Ectodermal cell (in vitro differentiated cells): ENCODE data around the gene VAV3.
"Not testable (repeated sequence)": the region's sequence is repeated elsewhere in the genome, so short reads cannot be mapped to it uniquely, and the experiment has no call there.

Experiments
- H3K27ac ChIP-seq: 2 replicates; pipeline ENCODE4 v1.7.0; 2013; ENCODE audit warnings: mild to moderate bottlenecking, low read depth, low read length; ENCODE audit not compliant: insufficient read depth, poor library complexity, severe bottlenecking
- H3K27me3 ChIP-seq: 2 replicates; pipeline ENCODE4 v1.7.0; 2013; ENCODE audit warnings: mild to moderate bottlenecking, low read length; ENCODE audit not compliant: insufficient read depth, control insufficient read depth, poor library complexity, severe bottlenecking
- H3K36me3 ChIP-seq: one replicate; pipeline ENCODE4 v1.7.0; 2013; ENCODE audit warnings: low read length; ENCODE audit not compliant: control insufficient read depth, insufficient read depth
- H3K4me1 ChIP-seq: one replicate; pipeline ENCODE4 v1.7.0; 2013; ENCODE audit warnings: low read length; ENCODE audit not compliant: control insufficient read depth, insufficient read depth
- H3K4me3 ChIP-seq: 2 replicates; pipeline ENCODE4 v1.7.0; 2013; ENCODE audit warnings: low read depth, low read length, control low read depth; ENCODE audit not compliant: insufficient read depth
- H3K9me3 ChIP-seq: 2 replicates; pipeline ENCODE4 v1.7.0; 2013; ENCODE audit warnings: mild to moderate bottlenecking, low read length, moderate library complexity; ENCODE audit not compliant: control insufficient read depth
- WGBS, 2 experiments: methylation state at CpG; one replicate each; pipeline ENCODE4 v1.1.7; 2013; ENCODE audit warnings: missing lambda C conversion rate in 2 of 2; 5-methylcytosine and 5-hydroxymethylcytosine counted together

Gene VAV3

DNA sequence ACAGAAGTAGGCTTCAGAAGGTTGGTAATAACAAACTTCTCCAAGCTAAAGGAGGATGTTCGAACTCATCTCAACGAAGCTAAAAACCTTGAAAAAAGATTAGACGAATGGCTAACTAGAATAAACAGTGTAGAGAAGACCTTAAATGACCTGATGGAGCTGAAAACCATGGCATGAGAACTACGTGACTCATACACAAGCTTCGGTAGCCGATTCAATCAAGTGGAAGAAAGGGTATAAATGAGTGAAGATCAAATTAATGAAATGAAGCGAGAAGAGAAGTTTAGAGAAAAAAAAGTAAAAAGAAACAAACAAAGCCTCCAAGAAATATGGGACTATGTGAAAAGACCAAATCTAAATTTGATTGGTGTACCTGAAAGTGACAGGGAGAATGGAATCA, 231.6 kb downstream of the VAV3 start:
- 93 to 98% methylated on average over 7 of the region's 7 CpGs for WGBS, 2 experiments
- H3K4me1 ChIP-seq, H3K36me3 ChIP-seq, H3K4me3 ChIP-seq, H3K27me3 ChIP-seq, H3K27ac ChIP-seq, H3K9me3 ChIP-seq: not testable (repeated sequence)

DNA sequence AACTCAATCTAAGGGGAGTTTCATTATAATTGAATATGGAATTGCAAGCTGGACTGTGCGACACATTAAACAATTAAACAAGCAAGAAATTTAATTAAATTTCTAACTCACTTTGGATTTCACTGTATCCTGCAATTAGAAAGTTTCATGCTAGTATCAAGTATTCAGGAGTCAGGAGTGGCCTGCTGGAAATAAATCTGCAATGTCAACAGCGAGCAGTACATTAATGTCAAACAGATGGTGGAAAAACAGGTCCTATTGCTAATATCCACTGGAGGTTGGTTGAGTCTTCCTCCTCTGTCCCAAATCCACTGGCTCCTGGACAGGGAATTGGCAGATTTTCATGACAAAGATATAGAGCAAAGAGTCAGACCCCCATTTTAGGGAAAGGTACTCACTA, 237.1 kb downstream of the VAV3 start:
- Histone ChIP-seq H3K9me3 (no peaks in the 10 kb centered on the region), H3K4me3 (no peak overlapping the region), H3K27me3 (no peaks in the 10 kb centered on the region), H3K27ac (no peak overlapping the region), H3K4me1 (no peaks in the 10 kb centered on the region), H3K36me3 (no peaks in the 10 kb centered on the region)
- 95 to 100% methylated on average over 1 to 2 of the region's 2 CpGs for WGBS, 2 experiments

DNA sequence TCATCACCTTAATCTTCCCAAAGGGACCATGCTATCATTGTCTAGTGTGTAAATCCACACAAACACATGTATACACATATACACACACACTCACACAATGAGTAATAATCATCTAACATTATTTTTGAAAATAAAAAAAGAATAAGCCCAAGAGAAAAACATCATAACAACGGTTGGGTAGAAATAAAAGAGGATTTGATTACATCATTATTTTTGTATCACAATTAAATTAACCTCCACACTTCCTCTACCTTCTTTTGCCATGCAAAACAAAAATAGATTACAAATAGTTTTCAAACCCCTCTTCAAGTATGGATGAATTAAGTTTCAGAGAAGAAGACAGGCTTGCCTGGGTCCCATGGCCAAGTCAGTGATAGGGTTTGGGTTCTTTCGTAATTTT, 238.1 kb downstream of the VAV3 start:
- 94 to 100% methylated on average over 1 of the region's 2 CpGs for WGBS, 2 experiments
- H3K4me3 ChIP-seq = no peak overlapping the region
- no peaks in the 10 kb centered on the region for H3K9me3 ChIP-seq
- H3K4me1 ChIP-seq = no peaks in the 10 kb centered on the region
- H3K27ac ChIP-seq = no peak overlapping the region
- H3K36me3 ChIP-seq = no peaks in the 10 kb centered on the region
- H3K27me3 ChIP-seq = no peaks in the 10 kb centered on the region

DNA sequence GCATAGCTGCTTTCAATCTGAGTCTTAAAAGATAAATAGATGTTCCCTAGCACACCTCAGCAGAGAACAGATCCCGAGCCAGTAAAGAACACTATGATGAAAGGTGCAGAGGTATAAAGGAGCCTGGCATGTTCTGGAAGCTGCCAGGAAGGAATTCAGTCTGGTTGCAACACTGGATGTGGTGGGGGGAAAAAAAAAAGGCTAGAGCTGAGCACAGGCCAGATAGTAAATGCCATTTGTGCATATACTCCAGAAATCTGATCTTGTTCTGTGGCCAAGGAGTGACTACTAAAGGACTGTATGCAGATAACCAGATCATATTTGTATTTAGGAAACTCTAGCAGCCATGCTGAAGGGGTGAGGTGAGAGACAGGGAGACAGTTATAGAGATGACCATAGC, 240.3 kb downstream of the VAV3 start:
- H3K27me3 ChIP-seq = no peaks in the 10 kb centered on the region
- H3K9me3 ChIP-seq = no peaks in the 10 kb centered on the region
- no peaks in the 10 kb centered on the region for H3K4me1 ChIP-seq
- H3K27ac ChIP-seq = no peak overlapping the region
- WGBS, 2 experiments = 91 to 94% methylated on average over 1 of the region's 1 CpG
- H3K4me3 ChIP-seq = no peak overlapping the region
- no peaks in the 10 kb centered on the region for H3K36me3 ChIP-seq

DNA sequence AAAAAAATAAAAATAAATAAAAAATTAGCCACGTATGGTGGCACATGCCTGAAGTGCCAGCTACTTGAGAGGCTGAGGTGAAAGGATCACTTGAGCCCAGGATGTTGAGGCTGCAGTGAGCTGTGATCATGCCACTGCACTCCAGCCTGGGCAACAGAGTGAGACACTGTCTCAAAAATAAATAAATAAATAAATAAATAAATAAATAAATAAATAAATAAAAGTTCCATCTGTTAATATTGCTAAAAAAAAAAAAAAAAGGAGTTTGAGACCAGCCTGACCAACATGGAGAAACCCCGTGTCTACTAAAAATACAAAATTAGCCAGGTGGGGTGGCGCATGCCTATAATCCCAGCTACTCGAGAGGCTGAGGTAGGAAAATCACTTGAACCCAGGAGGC, 244.8 kb downstream of the VAV3 start:
- H3K27ac ChIP-seq, H3K4me1 ChIP-seq, H3K27me3 ChIP-seq, H3K4me3 ChIP-seq, H3K9me3 ChIP-seq, H3K36me3 ChIP-seq: not testable (repeated sequence)
- WGBS, 2 experiments = 78 to 83% methylated on average over 4 of the region's 4 CpGs

DNA sequence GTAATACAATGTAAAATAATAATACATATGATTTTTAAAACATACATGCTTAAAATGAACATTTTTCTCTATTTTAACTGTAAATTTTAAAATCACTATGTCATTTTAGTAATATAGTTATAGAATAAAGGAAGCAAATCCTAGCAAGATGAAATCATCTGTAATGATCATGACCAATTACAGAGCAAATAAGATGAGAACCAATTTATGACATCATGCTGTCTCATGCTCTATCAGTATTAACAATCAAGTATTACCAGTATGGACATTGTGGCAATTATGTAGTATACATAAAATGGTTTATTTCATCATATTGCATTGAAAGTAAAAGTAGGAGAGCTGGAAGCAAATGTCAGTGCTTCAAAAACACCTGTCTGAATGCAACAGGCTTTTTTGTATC, 255.0 kb downstream of the VAV3 start:
- no peaks in the 10 kb centered on the region for H3K27me3 ChIP-seq
- no peak overlapping the region for H3K4me3 ChIP-seq
- no peak overlapping the region for H3K27ac ChIP-seq
- H3K36me3 ChIP-seq = no peaks in the 10 kb centered on the region
- H3K9me3 ChIP-seq = no peaks in the 10 kb centered on the region
- H3K4me1 ChIP-seq = no peaks in the 10 kb centered on the region

DNA sequence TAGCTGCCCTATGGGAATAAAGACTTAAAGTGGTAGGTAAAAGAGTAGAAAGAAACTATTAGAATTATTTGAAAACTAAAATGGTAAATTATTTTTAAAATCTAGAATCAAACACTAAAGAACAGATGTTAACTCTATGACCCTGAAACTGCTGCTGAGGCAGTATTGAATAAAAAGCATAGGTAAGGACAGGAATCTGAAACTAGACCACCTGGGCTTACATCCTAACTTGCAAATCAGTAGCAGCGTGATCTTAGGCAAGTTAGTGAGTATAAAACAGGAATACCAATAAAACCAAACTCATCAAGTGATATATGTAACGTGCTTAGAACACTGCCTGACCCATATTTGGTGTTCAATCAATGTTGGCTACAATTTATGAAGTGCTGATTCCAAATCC, 257.9 kb downstream of the VAV3 start:
- Histone ChIP-seq H3K27ac (no peak overlapping the region), H3K27me3 (no peaks in the 10 kb centered on the region), H3K4me1 (no peaks in the 10 kb centered on the region), H3K36me3 (no peaks in the 10 kb centered on the region), H3K4me3 (no peak overlapping the region), H3K9me3 (no peaks in the 10 kb centered on the region)
- 95 to 100% methylated on average over 1 to 2 of the region's 2 CpGs for WGBS, 2 experiments

DNA sequence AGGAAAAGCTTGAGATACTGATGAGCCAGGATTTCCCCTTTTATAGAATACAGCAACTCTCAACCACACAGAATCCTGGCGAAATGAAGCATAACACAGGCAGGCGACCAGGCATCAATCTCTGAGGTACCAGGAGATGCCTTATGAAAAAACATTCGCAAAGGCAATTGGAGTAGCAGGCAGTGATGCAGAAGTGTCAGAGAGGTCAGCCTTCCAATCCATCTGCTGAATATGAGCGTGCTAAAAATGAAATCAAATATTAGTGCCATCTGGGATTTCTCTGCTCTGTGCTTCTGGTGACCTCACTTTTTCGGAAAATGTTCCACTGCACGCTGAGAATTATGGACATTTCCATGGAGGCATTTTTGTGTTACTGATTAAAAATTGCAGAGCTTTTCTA, 258.8 kb downstream of the VAV3 start:
- Histone ChIP-seq H3K36me3 (no peaks in the 10 kb centered on the region), H3K27me3 (no peaks in the 10 kb centered on the region), H3K4me1 (no peaks in the 10 kb centered on the region), H3K4me3 (no peak overlapping the region), H3K9me3 (no peaks in the 10 kb centered on the region), H3K27ac (no peak overlapping the region)
- 94 to 96% methylated on average over 6 of the region's 6 CpGs for WGBS, 2 experiments

DNA sequence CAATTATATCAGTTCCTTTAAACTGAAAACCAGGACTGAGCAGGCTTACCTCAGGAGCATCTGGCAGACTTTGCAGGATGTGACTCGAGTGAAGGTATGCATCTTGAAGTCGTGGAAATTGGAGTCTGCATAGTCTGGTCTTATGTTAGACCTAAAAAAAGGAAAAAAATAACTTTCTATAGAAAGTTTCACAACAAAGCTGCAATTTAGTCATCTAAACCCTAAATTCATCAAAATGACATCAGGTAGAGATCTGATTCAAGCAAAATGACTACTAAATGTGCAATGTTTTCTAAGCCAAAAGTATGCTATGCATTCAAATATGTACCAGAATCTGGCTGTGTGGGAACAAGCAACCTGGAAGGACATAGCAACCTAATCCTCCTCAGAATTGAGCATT, 260.1 kb downstream of the VAV3 start:
- H3K36me3 ChIP-seq = no peaks in the 10 kb centered on the region
- no peaks in the 10 kb centered on the region for H3K27me3 ChIP-seq
- H3K4me1 ChIP-seq = no peaks in the 10 kb centered on the region
- no peak overlapping the region for H3K27ac ChIP-seq
- WGBS, 2 experiments = 86 to 92% methylated on average over 2 of the region's 2 CpGs
- H3K9me3 ChIP-seq = no peaks in the 10 kb centered on the region
- no peak overlapping the region for H3K4me3 ChIP-seq

DNA sequence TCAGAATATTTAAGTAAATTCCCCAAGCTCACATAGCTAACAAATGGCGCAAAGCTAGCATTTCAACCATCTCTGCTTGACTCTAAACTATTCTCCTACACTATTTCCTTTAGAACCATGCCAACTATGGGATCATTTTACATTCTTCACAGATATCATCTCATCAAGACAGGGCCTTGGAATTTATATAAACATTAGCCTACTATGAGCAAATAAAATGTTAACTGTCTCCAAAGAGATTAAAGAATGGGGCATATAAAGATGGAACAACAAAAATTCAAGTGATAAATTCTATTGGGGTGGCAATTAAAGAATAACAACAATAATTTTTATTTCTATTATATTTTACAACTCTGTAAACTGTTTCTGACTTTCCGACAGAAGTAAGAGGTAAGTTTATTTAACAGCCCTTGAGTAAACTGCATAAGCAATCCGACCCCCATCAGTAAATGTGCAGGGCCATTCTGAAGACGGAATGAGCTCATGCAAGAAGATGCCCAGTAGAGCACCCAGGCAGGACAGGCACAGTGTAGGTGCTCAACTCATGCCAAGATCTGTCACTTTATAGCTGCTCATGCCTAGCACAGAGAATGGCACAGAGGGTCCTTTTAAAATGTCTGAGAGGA, 261.9 kb downstream of the VAV3 start:
- no peak overlapping the region for H3K27ac ChIP-seq
- no peaks in the 10 kb centered on the region for H3K27me3 ChIP-seq
- no peak overlapping the region for H3K4me3 ChIP-seq
- H3K9me3 ChIP-seq = no peaks in the 10 kb centered on the region
- H3K4me1 ChIP-seq = no peaks in the 10 kb centered on the region
- 85 to 86% methylated on average over 4 of the region's 4 CpGs for WGBS, 2 experiments
- no peaks in the 10 kb centered on the region for H3K36me3 ChIP-seq

DNA sequence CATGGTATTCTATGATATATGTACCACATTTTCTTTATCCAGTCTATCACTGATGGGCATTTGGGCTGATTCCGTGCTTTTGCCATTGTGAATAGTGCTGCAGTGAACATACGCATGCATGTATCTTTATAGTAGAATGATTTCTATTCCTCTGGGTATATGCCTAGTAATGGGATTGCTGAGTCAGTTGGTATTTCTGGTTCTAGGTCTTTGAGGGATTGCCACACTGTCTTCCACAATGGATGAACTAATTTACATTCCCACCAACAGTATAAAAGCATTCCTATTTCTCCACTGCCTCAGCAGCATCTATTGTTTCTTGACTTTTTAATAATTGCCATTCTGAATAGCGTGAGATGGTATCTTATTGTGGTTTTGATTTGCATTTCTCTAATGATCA, 264.3 kb downstream of the VAV3 start:
- H3K36me3 ChIP-seq, H3K27ac ChIP-seq, H3K9me3 ChIP-seq, H3K4me1 ChIP-seq, H3K27me3 ChIP-seq, H3K4me3 ChIP-seq: not testable (repeated sequence)
- WGBS, 2 experiments = 31 to 50% methylated on average over 2 to 3 of the region's 3 CpGs
